NB4 (cell line): ENCODE data around the gene PDE8B.

Experiments used
- CTCF ChIP-seq: IDR thresholded peaks from one replicate; pipeline ENCODE4 v1.5.1; 2012; ENCODE audit warnings: low read depth, low read length
- MAX ChIP-seq: IDR thresholded peaks from 2 replicates; pipeline ENCODE4 v1.6.1; 2011; ENCODE audit warnings: low read depth, low read length
- POLR2A ChIP-seq: IDR thresholded peaks from 2 replicates; pipeline ENCODE4 v1.6.1; 2011; ENCODE audit warnings: mild to moderate bottlenecking; ENCODE audit not compliant: insufficient read length; ENCODE audit errors: extremely low read depth

- no peak for TF ChIP-seq CTCF
- no peak for TF ChIP-seq MAX
- no peak for TF ChIP-seq POLR2A
Measured at GRCh38 chr5:77358255-77359205, 148.1 kb downstream of the PDE8B start.
